ENCODE data around the gene AUNIP. TPM values are rescaled to one million over a fixed set of nuclear protein-coding genes. Genes with fewer than 3 reads are reported as not detected.

The AUNIP gene
- total RNA-seq, 5 donors from 2014 or later (not counting 1 experiment from before 2014, with no cell fraction given), result 0.20 to 0.35 TPM; not detected in 3

DNA sequence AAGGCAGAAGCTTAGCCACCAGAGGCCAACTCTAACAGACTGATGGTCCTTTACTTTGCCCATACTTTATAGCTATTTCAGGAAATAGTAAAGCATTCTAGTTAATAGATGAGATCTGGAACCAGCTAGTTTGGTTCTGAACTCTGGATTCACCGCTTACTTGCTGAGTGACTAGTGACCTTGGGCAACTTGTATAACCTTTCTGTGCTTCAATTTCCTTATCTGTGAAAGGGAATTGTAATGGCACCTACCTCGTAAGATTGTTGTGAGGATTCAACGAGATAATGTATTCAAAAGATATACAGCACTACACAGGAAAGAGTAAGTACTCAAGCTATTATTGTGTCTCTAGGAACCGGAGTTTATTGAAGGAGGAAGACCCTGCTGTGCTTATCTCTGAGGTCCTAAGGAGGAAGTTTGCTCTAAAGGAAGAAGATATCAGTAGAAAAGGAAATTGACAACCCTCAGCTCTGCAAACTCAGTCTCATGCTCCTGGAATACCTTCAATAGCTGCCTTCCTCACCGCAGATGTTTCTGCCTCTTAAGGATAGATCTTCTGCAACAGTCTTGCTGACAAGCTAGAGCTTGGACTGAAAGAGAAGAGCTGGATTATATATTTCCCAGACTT is 27.6 kb downstream of the AUNIP start:
- Histone ChIP-seq H3K9me3 (no peaks in the 10 kb centered on the region), H3K4me3 (ENCODE audit: control insufficient read depth in 1 of 2, extremely low read depth in 1 of 2, low read length in 1 of 2) (no peak overlapping the region), H3K4me1 (ENCODE audit: control insufficient read depth in 1 of 2, extremely low read depth in 1 of 2, insufficient read depth in 2 of 2, low read length in 2 of 2) (peaks cover 5 to 14% of the 10 kb centered on the region in 2 experiments), H3K36me3 (ENCODE audit: control insufficient read depth in 2 of 2, extremely low read depth in 1 of 2, insufficient read depth in 1 of 2, low read length in 1 of 2) (peaks cover 12 to 65% of the 10 kb centered on the region in 2 donors), H3K27me3 (replicated peaks in 1 of 2; ENCODE audit: control insufficient read depth in 2 of 2, extremely low read depth in 1 of 2, insufficient read depth in 2 of 2, low read length in 1 of 2) (no peaks in the 10 kb centered on the region), H3K27ac (ENCODE audit: low read length) (no peak overlapping the region)
- Mint-ChIP-seq H3K4me3 (no peak overlapping the region), H3K4me1 (peaks cover 7 to 12% (median 8%) of the 10 kb centered on the region in 3 donors), H3K27me3 (no peaks in the 10 kb centered on the region), H3K27ac (peak overlapping the region; percentile 68 to 69), H3K9me3 (no peaks in the 10 kb centered on the region), H3K36me3 (peaks cover 58% of the 10 kb centered on the region)
- POLR2A ChIA-PET, result interaction anchor here in 1 of 2 donors (0.5 kb wide), 1 partner anchor 9 kb away, joined by 3 read pairs; no protein-coding TSS in a partner anchor
- CTCF ChIA-PET, result interaction anchor here in 1 of 2 donors (0.6 kb wide), 1 partner anchor 20 kb away, joined by 3 read pairs; no protein-coding TSS in a partner anchor
- WGBS (ENCODE audit: insufficient coverage), result no CpG with 5 or more reads among the region's 5 CpGs
- DNase-seq (no peak), ATAC-seq (replicated peaks in 1 of 4) (peak in 2 of 4 experiments; percentile 17 to 32)

DNA sequence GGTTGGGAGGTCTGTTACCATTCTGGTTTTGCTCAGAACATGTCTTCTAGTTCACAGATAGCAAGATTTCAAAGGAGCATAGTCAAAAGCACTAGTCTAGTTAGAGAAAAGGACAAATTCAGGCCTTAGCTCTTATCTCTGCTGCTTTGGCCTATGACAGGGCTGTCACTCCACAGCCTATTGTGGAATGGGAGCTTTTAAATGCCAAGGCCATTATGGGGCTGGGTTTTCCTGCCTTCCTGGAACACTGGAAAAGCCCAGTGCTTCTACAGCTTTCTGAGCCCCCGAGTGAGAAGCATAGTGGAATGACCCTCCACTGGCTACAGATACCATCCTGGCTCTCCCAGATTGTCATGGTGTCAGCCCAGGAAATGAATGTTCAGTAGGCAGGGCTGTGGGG is 30.2 kb downstream of the AUNIP start:
- ATAC-seq (replicated peaks in 1 of 4), result no peak
- peaks cover 16 to 71% of the 10 kb centered on the region in 2 donors for H3K36me3 ChIP-seq (ENCODE audit: control insufficient read depth in 2 of 2, extremely low read depth in 1 of 2, insufficient read depth in 1 of 2, low read length in 1 of 2)
- peaks cover 54% of the 10 kb centered on the region for H3K36me3 Mint-ChIP-seq
- DNase-seq, result no peak
- no peaks in the 10 kb centered on the region for H3K27me3 Mint-ChIP-seq
- CTCF ChIA-PET, result interaction anchor here in 1 of 2 donors (0.6 to 0.7 kb wide), 2 partner anchors 58 to 493 kb away, joined by 3 to 5 read pairs; no protein-coding TSS in a partner anchor
- WGBS (ENCODE audit: insufficient coverage), result no CpG with 5 or more reads among the region's 1 CpG
- POLR2A ChIA-PET, result no interaction called here
- no peak overlapping the region for H3K4me3 ChIP-seq (ENCODE audit: control insufficient read depth in 1 of 2, extremely low read depth in 1 of 2, low read length in 1 of 2)
- no peak overlapping the region for H3K27ac Mint-ChIP-seq
- no peak overlapping the region for H3K4me3 Mint-ChIP-seq
- peaks cover 5 to 14% of the 10 kb centered on the region in 2 experiments for H3K4me1 ChIP-seq (ENCODE audit: control insufficient read depth in 1 of 2, extremely low read depth in 1 of 2, insufficient read depth in 2 of 2, low read length in 2 of 2)
- peaks cover 8 to 12% (median 12%) of the 10 kb centered on the region in 3 donors for H3K4me1 Mint-ChIP-seq
- H3K9me3 Mint-ChIP-seq, result no peaks in the 10 kb centered on the region
- H3K9me3 ChIP-seq, result no peaks in the 10 kb centered on the region
- no peak overlapping the region for H3K27ac ChIP-seq (ENCODE audit: low read length)
- no peaks in the 10 kb centered on the region for H3K27me3 ChIP-seq (replicated peaks in 1 of 2; ENCODE audit: control insufficient read depth in 2 of 2, extremely low read depth in 1 of 2, insufficient read depth in 2 of 2, low read length in 1 of 2)

DNA sequence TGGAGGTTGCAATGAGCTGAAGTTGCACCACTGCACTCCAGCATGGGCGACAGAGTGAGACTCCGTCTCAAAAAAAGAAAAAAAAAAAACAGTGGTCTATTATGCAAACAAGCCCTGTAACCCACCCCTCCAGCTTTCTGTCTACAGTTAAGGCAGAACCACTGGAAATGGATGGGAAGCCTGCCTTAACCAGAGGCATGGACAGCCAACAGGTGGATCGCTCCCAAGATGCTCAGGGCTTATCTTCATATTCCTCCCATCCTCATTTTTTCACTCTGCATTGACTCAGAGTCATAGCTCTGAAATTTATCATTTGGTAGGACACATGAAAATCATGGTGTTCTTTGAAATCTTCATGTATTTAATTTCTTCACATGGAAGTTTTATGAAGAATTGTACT is 30.8 kb downstream of the AUNIP start:
- DNase-seq (no peak), ATAC-seq (replicated peaks in 1 of 4) (no peak)
- no peak overlapping the region for H3K27ac ChIP-seq (ENCODE audit: low read length)
- no peak overlapping the region for H3K4me3 ChIP-seq (ENCODE audit: control insufficient read depth in 1 of 2, extremely low read depth in 1 of 2, low read length in 1 of 2)
- H3K4me1 ChIP-seq (ENCODE audit: control insufficient read depth in 1 of 2, extremely low read depth in 1 of 2, insufficient read depth in 2 of 2, low read length in 2 of 2), result peaks cover 5 to 14% of the 10 kb centered on the region in 2 experiments
- peaks cover 58% of the 10 kb centered on the region for H3K36me3 Mint-ChIP-seq
- no CpG with 5 or more reads among the region's 3 CpGs for WGBS (ENCODE audit: insufficient coverage)
- H3K9me3 ChIP-seq, result no peaks in the 10 kb centered on the region
- H3K4me3 Mint-ChIP-seq, result no peak overlapping the region
- no peaks in the 10 kb centered on the region for H3K27me3 ChIP-seq (replicated peaks in 1 of 2; ENCODE audit: control insufficient read depth in 2 of 2, extremely low read depth in 1 of 2, insufficient read depth in 2 of 2, low read length in 1 of 2)
- H3K36me3 ChIP-seq (ENCODE audit: control insufficient read depth in 2 of 2, extremely low read depth in 1 of 2, insufficient read depth in 1 of 2, low read length in 1 of 2), result peaks cover 16 to 65% of the 10 kb centered on the region in 2 donors
- peaks cover 8 to 12% (median 12%) of the 10 kb centered on the region in 3 donors for H3K4me1 Mint-ChIP-seq
- POLR2A ChIA-PET, result no interaction called here
- H3K27me3 Mint-ChIP-seq, result no peaks in the 10 kb centered on the region
- CTCF ChIA-PET, result interaction anchor here in 1 of 2 donors (0.6 to 0.7 kb wide), 2 partner anchors 58 to 494 kb away, joined by 3 to 5 read pairs; no protein-coding TSS in a partner anchor
- H3K9me3 Mint-ChIP-seq, result no peaks in the 10 kb centered on the region
- no peak overlapping the region for H3K27ac Mint-ChIP-seq

DNA sequence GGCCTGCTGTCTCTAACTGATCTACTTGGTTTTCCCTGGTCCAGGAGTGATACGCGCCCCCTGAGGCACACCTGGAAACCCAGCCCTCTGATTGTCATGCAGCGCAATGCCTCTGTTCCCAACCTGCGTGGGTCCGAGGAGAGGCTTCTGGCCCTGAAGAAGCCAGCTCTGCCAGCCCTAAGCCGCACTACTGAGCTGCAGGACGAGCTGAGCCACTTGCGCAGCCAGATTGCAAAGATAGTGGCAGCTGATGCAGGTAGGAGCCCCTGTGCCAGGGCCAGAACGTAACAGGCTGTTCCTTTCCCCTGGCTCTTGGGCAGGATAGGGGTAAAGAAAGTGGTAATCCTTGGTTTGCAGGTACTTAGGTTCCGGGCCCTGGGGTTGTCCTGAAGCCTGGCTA is 32.7 kb downstream of the AUNIP start:
- over 99% methylated on average over 9 of the region's 10 CpGs for WGBS (ENCODE audit: insufficient coverage)
- H3K9me3 ChIP-seq, result no peaks in the 10 kb centered on the region
- H3K9me3 Mint-ChIP-seq, result no peaks in the 10 kb centered on the region
- no peak for DNase-seq
- ATAC-seq (replicated peaks in 1 of 4), result no peak
- POLR2A ChIA-PET, result interaction anchor here (0.5 to 0.6 kb wide), 3 partner anchors 32 to 307 kb away, joined by 3 to 4 read pairs (median 3); no protein-coding TSS in a partner anchor
- H3K4me1 Mint-ChIP-seq, result peaks cover 8 to 17% (median 12%) of the 10 kb centered on the region in 3 donors
- CTCF ChIA-PET, result interaction anchor here (0.6 kb wide), 2 partner anchors 177 to 624 kb away, joined by 3 read pairs; no protein-coding TSS in a partner anchor
- H3K4me3 Mint-ChIP-seq, result no peak overlapping the region
- H3K4me1 ChIP-seq (ENCODE audit: control insufficient read depth in 1 of 2, extremely low read depth in 1 of 2, insufficient read depth in 2 of 2, low read length in 2 of 2), result peaks cover 4 to 6% of the 10 kb centered on the region in 2 experiments
- no peak overlapping the region for H3K4me3 ChIP-seq (ENCODE audit: control insufficient read depth in 1 of 2, extremely low read depth in 1 of 2, low read length in 1 of 2)
- peaks cover 52% of the 10 kb centered on the region for H3K36me3 Mint-ChIP-seq
- peaks cover 16 to 50% of the 10 kb centered on the region in 2 donors for H3K36me3 ChIP-seq (ENCODE audit: control insufficient read depth in 2 of 2, extremely low read depth in 1 of 2, insufficient read depth in 1 of 2, low read length in 1 of 2)
- H3K27me3 ChIP-seq (replicated peaks in 1 of 2; ENCODE audit: control insufficient read depth in 2 of 2, extremely low read depth in 1 of 2, insufficient read depth in 2 of 2, low read length in 1 of 2), result no peaks in the 10 kb centered on the region
- H3K27me3 Mint-ChIP-seq, result no peaks in the 10 kb centered on the region
- no peak overlapping the region for H3K27ac ChIP-seq (ENCODE audit: low read length)
- no peak overlapping the region for H3K27ac Mint-ChIP-seq

DNA sequence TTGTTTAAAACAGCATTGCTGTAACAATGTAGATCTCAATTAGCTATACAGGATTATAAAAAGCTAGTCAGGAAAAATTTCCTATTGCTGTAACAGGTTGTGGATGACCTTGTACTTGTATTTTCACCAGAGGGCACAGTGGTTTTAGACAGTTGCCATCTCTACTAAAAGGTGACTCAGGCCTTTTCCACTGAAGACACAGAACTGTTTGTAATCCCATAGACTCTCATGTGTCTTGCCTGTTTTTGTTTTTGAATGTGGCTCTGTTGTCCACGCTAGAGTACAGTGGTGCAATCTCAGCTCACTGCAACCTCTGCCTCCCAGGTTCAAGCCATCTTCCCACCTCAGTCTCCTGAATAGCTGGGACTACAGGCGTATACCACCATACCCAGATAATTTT is 33.7 kb downstream of the AUNIP start:
- H3K4me3 ChIP-seq (ENCODE audit: control insufficient read depth in 1 of 2, extremely low read depth in 1 of 2, low read length in 1 of 2), result no peak overlapping the region
- no peaks in the 10 kb centered on the region for H3K9me3 Mint-ChIP-seq
- peaks cover 16 to 41% of the 10 kb centered on the region in 2 donors for H3K36me3 ChIP-seq (ENCODE audit: control insufficient read depth in 2 of 2, extremely low read depth in 1 of 2, insufficient read depth in 1 of 2, low read length in 1 of 2)
- no peaks in the 10 kb centered on the region for H3K27me3 Mint-ChIP-seq
- peaks cover 42% of the 10 kb centered on the region for H3K36me3 Mint-ChIP-seq
- ChIA-PET CTCF (interaction anchor here in 1 of 2 donors (0.7 kb wide), 1 partner anchor 23 kb away, joined by 3 read pairs; no protein-coding TSS in a partner anchor), POLR2A (no interaction called here)
- no peaks in the 10 kb centered on the region for H3K9me3 ChIP-seq
- no CpG with 5 or more reads among the region's 2 CpGs for WGBS (ENCODE audit: insufficient coverage)
- no peak for DNase-seq
- no peaks in the 10 kb centered on the region for H3K27me3 ChIP-seq (replicated peaks in 1 of 2; ENCODE audit: control insufficient read depth in 2 of 2, extremely low read depth in 1 of 2, insufficient read depth in 2 of 2, low read length in 1 of 2)
- ATAC-seq (replicated peaks in 1 of 4), result no peak
- peaks cover 17 to 24% (median 17%) of the 10 kb centered on the region in 3 donors for H3K4me1 Mint-ChIP-seq
- no peak overlapping the region for H3K27ac Mint-ChIP-seq
- H3K4me3 Mint-ChIP-seq, result no peak overlapping the region
- H3K4me1 ChIP-seq (ENCODE audit: control insufficient read depth in 1 of 2, extremely low read depth in 1 of 2, insufficient read depth in 2 of 2, low read length in 2 of 2), result peaks cover 8 to 14% of the 10 kb centered on the region in 2 experiments
- no peak overlapping the region for H3K27ac ChIP-seq (ENCODE audit: low read length)

DNA sequence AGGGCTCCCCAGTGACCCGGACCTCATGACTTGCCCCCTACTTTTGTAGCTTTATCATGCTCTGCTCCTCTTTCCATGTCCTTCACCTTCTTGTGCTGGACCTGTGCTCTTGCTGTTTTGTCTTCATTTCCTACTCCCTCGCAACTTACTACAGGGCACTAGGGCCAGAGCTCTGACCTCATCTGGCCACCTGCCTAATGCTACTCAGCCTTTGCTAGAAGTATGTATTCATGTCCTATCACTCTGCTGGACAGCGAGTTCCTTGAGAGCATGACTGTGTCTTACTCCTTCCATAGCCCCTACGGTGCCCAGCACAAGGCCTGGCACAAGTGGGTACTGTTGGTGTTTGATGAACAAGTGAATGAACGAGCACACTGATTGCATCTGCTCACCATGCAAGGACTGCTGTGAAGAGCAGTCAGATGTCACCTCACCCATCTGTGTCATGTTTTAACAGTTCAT is 37.6 kb downstream of the AUNIP start:
- Mint-ChIP-seq H3K4me1 (peaks cover 31 to 44% (median 43%) of the 10 kb centered on the region in 3 donors), H3K36me3 (peaks cover 11% of the 10 kb centered on the region), H3K27me3 (no peaks in the 10 kb centered on the region), H3K27ac (peak overlapping the region; percentile 96), H3K4me3 (peak overlapping the region; percentile 86 to 92 (median 90)), H3K9me3 (no peaks in the 10 kb centered on the region)
- H3K36me3 ChIP-seq (ENCODE audit: control insufficient read depth in 2 of 2, extremely low read depth in 1 of 2, insufficient read depth in 1 of 2, low read length in 1 of 2), result peaks cover 4 to 7% of the 10 kb centered on the region in 2 donors
- DNase-seq (no peak), ATAC-seq (replicated peaks in 1 of 4) (no peak)
- H3K27me3 ChIP-seq (replicated peaks in 1 of 2; ENCODE audit: control insufficient read depth in 2 of 2, extremely low read depth in 1 of 2, insufficient read depth in 2 of 2, low read length in 1 of 2), result no peaks in the 10 kb centered on the region
- peak overlapping the region; percentile 87 for H3K27ac ChIP-seq (ENCODE audit: low read length)
- CTCF ChIA-PET, result no interaction called here
- no peak overlapping the region for H3K4me3 ChIP-seq (ENCODE audit: control insufficient read depth in 1 of 2, extremely low read depth in 1 of 2, low read length in 1 of 2)
- peaks cover 14 to 40% of the 10 kb centered on the region in 2 experiments for H3K4me1 ChIP-seq (ENCODE audit: control insufficient read depth in 1 of 2, extremely low read depth in 1 of 2, insufficient read depth in 2 of 2, low read length in 2 of 2)
- 91% methylated on average over 4 of the region's 5 CpGs for WGBS (ENCODE audit: insufficient coverage)
- POLR2A ChIA-PET, result interaction anchor here in 1 of 2 donors (0.7 kb wide), 1 partner anchor 16 kb away, joined by 3 read pairs; no protein-coding TSS in a partner anchor
- no peaks in the 10 kb centered on the region for H3K9me3 ChIP-seq
